ENCODE data around the gene ASIP.
"Not testable (repeated sequence)": the region's sequence is repeated elsewhere in the genome, so short reads cannot be mapped to it uniquely, and the experiment has no call there.

Gene ASIP

GRCh38 chr20:34296468-34296867 lies 55.2 kb downstream of the ASIP start:
- no peak overlapping the region for H3K4me2 ChIP-seq (ENCODE audit: low read length)
- peaks cover 25% of the 10 kb centered on the region for H3K4me1 ChIP-seq (ENCODE audit: control insufficient read depth, low read length)
- no peaks in the 10 kb centered on the region for H3K9me3 ChIP-seq (ENCODE audit: control insufficient read depth, insufficient read depth, low read length)
- no peak overlapping the region for H3K4me3 ChIP-seq (ENCODE audit: low read length)
- peaks cover 11% of the 10 kb centered on the region for H4K20me1 ChIP-seq (ENCODE audit: control insufficient read depth, insufficient read depth, low read depth, low read length)
- peaks cover 78% of the 10 kb centered on the region for H3K79me2 ChIP-seq (ENCODE audit: control insufficient read depth, low read length)
- no peaks in the 10 kb centered on the region for H3K9me2 ChIP-seq (replicated peaks; ENCODE audit: control insufficient read depth, low read length)
- peaks cover 77% of the 10 kb centered on the region for H3K36me3 ChIP-seq (ENCODE audit: control insufficient read depth, low read length)
- TF ChIP-seq EZH2phosphoT487 (IDR thresholded peaks at IDR 0.05; ENCODE audit: borderline replicate concordance, low read length) = no peak
- TF ChIP-seq CTCF (IDR thresholded peaks at IDR 0.05; ENCODE audit: low read depth, low read length, poor library complexity, severe bottlenecking) = no peak
- no peaks in the 10 kb centered on the region for H3K27me3 ChIP-seq (ENCODE audit: control insufficient read depth, low read length)
- H3F3A ChIP-seq (ENCODE audit: control insufficient read depth, insufficient read depth) = no peaks in the 10 kb centered on the region
- no peak overlapping the region for H3K27ac ChIP-seq (ENCODE audit: low read depth, low read length)

GRCh38 chr20:34298294-34298784 lies 57.1 kb downstream of the ASIP start:
- H3K9me2 ChIP-seq (replicated peaks; ENCODE audit: control insufficient read depth, low read length); H3K27me3 ChIP-seq (ENCODE audit: control insufficient read depth, low read length); H3K27ac ChIP-seq (ENCODE audit: low read depth, low read length); H3K4me2 ChIP-seq (ENCODE audit: low read length); H3K9me3 ChIP-seq (ENCODE audit: control insufficient read depth, insufficient read depth, low read length); H3F3A ChIP-seq (ENCODE audit: control insufficient read depth, insufficient read depth); H3K4me3 ChIP-seq (ENCODE audit: low read length): not testable (repeated sequence)
- Histone ChIP-seq H3K79me2 (ENCODE audit: control insufficient read depth, low read length) (peaks cover 92% of the 10 kb centered on the region), H3K36me3 (ENCODE audit: control insufficient read depth, low read length) (peaks cover 71% of the 10 kb centered on the region), H4K20me1 (ENCODE audit: control insufficient read depth, insufficient read depth, low read depth, low read length) (peaks cover 14% of the 10 kb centered on the region), H3K4me1 (ENCODE audit: control insufficient read depth, low read length) (peaks cover 33% of the 10 kb centered on the region)

DNA sequence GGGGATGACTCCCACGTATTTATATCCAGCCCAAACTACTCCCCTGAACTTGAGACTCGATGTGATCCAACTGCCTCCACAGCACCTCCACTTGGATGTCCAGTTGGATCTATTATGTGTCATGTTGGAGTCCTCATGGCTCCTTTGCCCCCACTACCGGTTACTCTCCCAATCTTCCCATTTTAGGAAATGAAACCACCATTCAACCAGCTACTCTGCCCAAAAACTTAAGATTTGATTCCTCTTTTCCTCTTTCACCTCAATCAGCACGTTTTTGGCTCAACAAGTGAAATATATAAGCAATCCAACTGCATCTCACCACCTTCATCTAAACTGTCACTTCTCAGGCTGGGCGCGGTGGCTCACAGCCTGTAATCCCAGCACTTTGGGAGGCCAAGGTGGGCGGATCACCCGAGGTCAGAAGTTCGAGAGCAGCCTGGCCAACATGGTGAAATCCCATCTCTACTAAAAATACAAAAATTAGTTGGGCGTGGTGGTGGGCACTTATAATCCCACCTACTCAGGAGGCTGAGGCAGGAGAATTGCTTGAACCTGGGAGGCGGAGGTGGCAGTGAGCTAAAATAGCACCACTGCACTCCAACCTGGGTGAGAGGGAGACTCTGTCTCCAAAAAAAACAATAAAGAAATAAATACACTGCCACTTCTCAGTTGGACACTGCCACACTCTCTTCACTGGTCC lies 58.5 kb downstream of the ASIP start:
- peaks cover 57% of the 10 kb centered on the region for H3K36me3 ChIP-seq (ENCODE audit: control insufficient read depth, low read length)
- peak overlapping the region; percentile 74 for H3K4me2 ChIP-seq (ENCODE audit: low read length)
- TF ChIP-seq CTCF (IDR thresholded peaks at IDR 0.05; ENCODE audit: low read depth, low read length, poor library complexity, severe bottlenecking) = no peak
- no peak for TF ChIP-seq EZH2phosphoT487 (IDR thresholded peaks at IDR 0.05; ENCODE audit: borderline replicate concordance, low read length)
- peaks cover 37% of the 10 kb centered on the region for H3K4me1 ChIP-seq (ENCODE audit: control insufficient read depth, low read length)
- peaks cover 79% of the 10 kb centered on the region for H3K79me2 ChIP-seq (ENCODE audit: control insufficient read depth, low read length)
- no peaks in the 10 kb centered on the region for H3K9me2 ChIP-seq (replicated peaks; ENCODE audit: control insufficient read depth, low read length)
- H3K4me3 ChIP-seq (ENCODE audit: low read length) = peak overlapping the region; percentile 84; the same call in 1 of the 2 replicates
- no peak overlapping the region for H3K27ac ChIP-seq (ENCODE audit: low read depth, low read length)
- no peaks in the 10 kb centered on the region for H3K27me3 ChIP-seq (ENCODE audit: control insufficient read depth, low read length)
- H4K20me1 ChIP-seq (ENCODE audit: control insufficient read depth, insufficient read depth, low read depth, low read length) = peaks cover 14% of the 10 kb centered on the region
- H3F3A ChIP-seq (ENCODE audit: control insufficient read depth, insufficient read depth) = peaks cover 5% of the 10 kb centered on the region
- H3K9me3 ChIP-seq (ENCODE audit: control insufficient read depth, insufficient read depth, low read length) = no peaks in the 10 kb centered on the region

DNA sequence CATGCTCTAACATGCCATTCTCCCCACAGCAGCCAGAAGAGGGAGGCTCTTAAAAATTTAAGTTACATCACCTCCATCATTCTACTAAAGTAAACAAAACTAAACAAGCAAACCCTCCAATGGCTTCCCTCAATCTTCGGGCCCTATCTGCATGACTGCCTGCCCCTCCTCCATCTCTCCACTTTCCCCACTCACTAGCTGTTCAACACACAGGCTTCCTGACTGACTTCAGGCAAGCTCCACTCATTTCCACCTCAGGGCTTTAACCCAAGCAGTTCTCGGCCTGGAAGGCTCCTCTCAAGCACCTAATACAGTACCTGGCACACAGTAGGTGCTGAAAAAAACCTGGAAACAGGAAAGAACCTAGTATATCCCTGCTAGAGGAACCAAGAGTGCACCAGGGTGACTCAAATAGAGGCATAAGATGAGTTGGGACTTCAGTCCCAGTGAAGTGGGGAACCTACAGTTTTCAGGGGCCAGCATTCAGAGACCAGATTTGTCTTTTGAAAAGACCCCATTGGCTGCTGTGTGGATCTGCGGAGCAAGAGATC lies 59.1 kb downstream of the ASIP start:
- Histone ChIP-seq H3K27ac (ENCODE audit: low read depth, low read length) (no peak overlapping the region), H4K20me1 (ENCODE audit: control insufficient read depth, insufficient read depth, low read depth, low read length) (peaks cover 14% of the 10 kb centered on the region), H3F3A (ENCODE audit: control insufficient read depth, insufficient read depth) (peaks cover 6% of the 10 kb centered on the region), H3K9me2 (replicated peaks; ENCODE audit: control insufficient read depth, low read length) (no peaks in the 10 kb centered on the region), H3K4me2 (ENCODE audit: low read length) (peak overlapping the region; percentile 74), H3K4me1 (ENCODE audit: control insufficient read depth, low read length) (peaks cover 37% of the 10 kb centered on the region), H3K4me3 (ENCODE audit: low read length) (peak overlapping the region; percentile 84), H3K79me2 (ENCODE audit: control insufficient read depth, low read length) (peaks cover 73% of the 10 kb centered on the region), H3K9me3 (ENCODE audit: control insufficient read depth, insufficient read depth, low read length) (no peaks in the 10 kb centered on the region), H3K27me3 (ENCODE audit: control insufficient read depth, low read length) (no peaks in the 10 kb centered on the region), H3K36me3 (ENCODE audit: control insufficient read depth, low read length) (peaks cover 51% of the 10 kb centered on the region)
- no peak for TF ChIP-seq CTCF (IDR thresholded peaks at IDR 0.05; ENCODE audit: low read depth, low read length, poor library complexity, severe bottlenecking)
- no peak for TF ChIP-seq EZH2phosphoT487 (IDR thresholded peaks at IDR 0.05; ENCODE audit: borderline replicate concordance, low read length)

Measured in DOHH2 (cell line).